ENCODE results near the gene HDAC9.

HDAC9 gene

DNA sequence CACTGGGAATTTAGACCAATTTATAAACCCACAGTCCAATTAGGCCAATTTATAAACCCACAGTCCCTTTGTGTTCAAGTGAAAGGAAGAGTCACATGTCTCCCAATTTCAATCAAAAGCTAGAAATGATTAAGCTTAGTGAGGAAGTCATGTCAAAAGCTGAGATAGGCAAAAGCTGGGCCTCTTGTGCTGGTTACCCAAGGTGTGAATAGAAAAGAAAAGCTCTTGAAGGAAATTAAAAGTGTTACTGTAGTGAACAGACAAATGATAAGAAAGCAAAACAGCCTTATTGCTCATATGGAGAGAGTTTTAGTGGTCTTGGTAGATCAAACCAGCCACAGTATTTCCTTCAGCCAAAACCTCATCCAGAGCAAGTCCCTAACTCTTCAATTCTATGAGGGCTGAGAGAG is 245.0 kb downstream of the HDAC9 start:
- DNase-seq = no peak

GRCh38 chr7:18753972-18754610 is 258.5 kb downstream of the HDAC9 start:
- no peak for DNase-seq

DNA sequence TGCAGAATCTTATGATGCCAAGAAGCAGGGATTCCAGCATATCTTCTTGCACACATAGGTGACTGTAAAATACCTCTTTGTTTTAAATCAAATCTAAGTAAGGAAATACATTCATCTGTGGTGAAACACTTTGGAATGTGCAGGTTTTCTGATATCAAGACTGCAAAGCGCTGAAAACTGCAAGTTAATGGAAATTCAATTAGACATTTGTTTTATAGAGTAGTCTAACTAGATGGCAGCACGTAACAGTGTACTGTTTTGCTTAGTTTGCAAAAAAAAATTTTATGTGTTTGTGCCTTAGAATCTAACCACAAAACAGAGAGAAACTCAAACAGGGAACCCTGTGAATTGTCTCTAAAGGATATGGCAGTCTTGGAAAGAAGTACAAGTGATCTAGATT is 259.2 kb downstream of the HDAC9 start:
- no peak for DNase-seq

DNA sequence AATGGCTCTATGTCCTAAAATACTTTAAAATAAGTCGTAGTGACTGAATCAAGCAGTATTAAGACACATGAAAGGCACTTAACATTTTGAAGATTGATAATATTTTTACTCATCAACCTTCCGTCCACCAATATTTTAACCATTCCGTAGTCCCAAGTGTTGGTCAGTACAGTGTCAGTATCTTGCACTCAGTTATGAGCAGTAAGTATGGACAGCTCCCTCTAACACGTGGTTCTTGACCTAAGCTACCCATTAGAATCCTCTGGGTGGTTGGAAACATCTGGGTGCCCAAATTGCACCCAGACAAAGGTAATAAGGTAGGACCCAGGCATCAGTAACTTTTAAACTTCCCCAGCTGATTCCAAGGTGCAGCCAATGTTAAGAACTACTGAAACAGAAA is 260.2 kb downstream of the HDAC9 start:
- DNase-seq = no peak

DNA sequence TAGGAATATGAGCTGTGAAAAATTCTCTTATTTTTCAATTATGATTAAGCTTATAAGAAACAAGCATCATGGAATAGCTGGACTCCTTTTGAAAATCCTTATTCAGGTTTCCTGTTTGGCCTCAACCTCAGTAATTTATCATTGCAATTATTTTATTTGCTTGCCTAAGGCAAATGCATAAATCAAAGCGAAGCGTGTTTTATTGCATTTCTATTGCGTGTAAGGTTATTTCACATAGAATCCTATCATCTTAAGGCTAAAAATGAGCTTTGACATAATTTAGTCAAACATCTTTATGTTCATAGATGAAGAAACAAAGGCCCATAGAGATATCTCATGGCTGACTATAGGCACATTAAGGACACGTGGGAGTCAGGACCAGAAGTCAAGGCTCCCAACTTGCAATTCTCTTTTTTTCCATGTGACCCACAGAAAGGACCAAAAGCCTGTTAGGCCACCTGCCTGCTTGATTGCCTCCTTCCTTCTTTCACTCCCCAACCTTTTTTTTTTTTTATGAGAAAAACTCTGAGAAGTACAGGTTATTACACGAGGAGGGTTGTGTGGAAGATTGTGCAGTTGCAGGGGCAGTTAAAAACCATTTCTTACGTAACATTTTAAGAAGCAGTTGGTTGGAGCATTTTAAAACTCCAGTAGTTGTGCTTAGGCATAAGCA is 261.0 kb downstream of the HDAC9 start:
- DNase-seq = no peak

DNA sequence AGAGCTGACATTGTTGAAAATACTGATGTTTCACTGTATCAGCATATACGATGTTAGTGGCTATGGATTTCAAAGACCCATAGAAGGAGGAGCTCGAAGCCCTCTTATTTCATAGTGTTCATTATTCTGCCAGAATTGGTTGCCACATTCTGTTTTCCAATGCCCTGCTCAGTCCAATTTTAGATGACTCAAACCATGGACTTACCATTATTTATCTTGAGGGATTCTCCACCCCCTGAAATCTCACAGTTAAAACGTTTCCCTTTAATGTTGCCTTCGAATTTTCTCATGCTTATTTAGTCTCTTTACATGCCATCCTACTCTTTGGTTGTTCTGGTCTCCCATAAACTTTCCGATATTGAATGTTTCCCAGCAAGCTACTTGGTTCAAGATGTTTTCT is 264.5 kb downstream of the HDAC9 start:
- DNase-seq = no peak

DNA sequence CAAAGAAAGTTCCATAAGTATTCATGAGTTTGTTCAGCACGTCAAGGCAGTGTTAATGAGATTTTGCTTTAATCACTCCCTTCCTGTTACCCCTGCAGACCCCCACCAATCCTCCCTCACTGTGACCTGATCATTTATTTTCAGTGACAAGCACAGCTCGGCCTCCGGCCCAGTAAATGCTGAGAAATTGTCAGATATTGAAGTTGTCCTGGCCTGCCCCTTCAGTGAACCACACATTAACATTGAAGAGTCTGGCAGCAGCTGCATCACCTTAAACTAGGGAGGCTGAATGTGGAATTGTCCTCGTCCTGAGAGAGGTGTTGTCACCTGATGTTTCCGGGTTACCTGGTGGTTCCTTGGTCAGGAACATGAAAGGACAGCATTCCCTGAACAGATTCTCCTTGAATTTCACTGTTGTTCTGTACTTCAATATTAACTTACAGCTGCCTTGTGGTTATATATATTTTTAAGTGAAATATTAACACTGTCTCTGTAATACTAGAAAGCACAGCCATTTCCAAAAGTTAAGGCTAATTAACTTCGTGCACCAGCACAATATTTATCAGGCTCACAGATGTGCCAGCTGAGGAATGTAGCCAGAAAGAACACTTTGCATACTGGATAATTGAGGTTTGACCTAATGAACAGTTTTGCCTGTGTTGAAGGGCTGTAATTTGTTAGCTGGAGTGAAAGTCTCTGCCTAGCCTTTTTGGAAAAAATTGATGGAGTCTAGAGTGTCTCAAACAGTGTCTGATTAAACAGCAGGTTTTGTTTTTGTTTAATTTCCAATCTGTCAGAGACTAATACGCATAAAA is 265.3 kb downstream of the HDAC9 start:
- DNase-seq = no peak

DNA sequence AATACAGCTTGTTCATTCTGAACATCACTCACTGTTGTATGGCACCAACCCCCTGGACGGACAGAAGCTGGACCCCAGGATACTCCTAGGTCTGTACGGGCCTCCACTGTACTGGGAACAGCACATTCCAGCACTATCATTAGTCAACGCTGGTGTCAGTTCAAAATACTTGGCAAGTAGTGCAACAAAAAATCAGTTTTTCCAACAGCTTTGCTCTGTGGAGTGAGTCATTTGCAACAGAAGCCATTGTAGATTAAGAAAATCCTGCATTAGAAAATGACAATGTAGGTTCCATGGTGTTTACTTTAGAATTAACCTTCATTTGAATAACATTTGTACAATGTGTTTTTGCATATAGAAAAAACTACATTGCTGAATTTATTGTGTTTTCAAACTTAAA is 266.6 kb downstream of the HDAC9 start:
- DNase-seq = no peak

- DNase-seq = no peak
Measured at GRCh38 chr7:18768256-18768655, 272.7 kb downstream of the HDAC9 start.

- no peak for DNase-seq
Measured at GRCh38 chr7:18770154-18770811, 274.7 kb downstream of the HDAC9 start.

GRCh38 chr7:18770822-18771221 is 275.3 kb downstream of the HDAC9 start:
- DNase-seq = no peak

DNA sequence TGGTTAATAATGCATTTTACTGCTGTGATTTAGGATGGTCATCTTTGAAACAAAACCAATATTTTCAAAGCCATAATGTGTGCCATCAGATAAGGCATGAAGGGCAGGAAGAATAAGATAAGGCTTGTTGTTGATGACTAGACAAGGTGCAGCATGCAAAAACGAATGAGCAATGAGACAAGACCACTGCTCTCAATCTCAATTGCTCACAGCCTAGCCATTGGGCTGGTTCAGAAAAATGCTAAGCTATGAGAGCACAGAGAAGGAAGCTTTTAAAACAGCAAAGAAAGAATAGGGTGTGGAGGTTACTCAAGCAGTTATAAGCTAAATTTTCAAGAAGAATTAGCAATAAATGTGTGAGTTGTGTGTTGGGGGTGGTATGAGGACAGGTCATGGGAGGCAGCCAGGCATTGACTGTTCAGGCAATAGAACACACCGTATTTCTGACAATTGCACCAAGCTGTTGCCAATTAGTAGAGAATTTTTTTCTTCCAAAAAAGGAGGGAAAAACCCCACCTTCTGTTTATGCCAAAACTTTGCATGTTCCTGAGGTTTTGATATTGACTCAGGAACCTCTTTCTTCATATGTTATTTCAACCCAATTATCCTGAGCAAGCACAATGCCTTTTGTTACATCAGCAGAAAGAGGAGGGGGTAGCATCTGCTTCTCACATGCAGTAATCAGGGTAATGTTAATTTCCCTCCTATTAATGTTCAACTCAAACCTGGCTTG is 276.5 kb downstream of the HDAC9 start:
- DNase-seq = no peak

DNA sequence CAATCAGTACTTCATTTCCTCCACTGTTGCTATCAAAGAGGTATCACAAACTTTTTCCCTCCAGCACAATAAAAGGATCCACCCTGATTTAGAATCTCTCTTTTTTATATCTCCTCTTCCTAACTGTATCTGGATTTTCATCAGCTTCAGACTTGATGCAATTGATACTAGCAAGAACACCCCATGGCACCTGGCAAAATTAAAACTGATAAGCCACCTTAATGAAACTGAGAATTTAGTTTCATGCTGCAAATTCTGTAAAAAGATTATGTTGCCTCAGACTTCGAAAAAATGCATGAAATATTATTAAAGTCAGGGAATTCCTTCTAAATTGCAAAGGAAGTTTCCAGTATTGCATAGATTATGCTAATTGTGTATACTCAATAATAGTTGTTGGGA is 277.0 kb downstream of the HDAC9 start:
- no peak for DNase-seq

DNA sequence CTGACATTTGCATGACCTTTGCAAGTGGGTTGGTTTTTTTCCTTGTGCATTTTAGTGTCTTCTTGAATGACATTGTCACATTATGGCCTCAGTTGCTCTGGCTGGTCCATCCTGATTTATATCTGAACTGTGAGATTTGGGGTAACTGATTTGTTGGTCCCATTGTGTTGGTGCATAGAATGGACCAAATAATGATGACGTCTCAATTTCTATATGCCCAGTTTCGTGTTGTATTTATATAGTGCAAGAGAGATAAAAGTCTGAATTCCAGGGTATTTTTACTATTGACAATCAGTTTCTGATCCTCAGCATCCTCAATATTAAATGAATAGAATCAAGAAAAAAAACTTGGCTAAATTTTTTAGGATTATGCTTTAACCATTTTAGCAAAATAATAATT is 281.8 kb downstream of the HDAC9 start:
- no peak for DNase-seq

DNA sequence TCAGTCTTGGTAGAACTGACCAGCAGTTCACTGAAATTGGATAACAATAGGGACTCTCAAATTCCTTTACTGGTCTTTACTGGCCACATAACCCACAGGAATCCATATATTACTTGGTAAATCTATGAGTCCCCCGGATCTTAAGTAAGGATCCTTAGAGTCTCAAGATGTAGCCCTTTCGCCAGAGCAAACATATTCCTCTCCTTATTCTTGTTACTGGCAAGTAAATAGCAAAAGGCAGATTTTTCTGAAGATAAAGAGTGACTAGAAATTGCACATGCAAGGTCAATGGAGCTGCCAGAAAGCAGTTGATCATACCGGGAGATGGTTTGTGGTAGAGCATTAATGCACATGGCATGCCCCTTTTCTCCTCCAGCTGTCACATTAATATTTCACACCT is 283.0 kb downstream of the HDAC9 start:
- no peak for DNase-seq

GRCh38 chr7:18780266-18780665 is 284.7 kb downstream of the HDAC9 start:
- no peak for DNase-seq

DNA sequence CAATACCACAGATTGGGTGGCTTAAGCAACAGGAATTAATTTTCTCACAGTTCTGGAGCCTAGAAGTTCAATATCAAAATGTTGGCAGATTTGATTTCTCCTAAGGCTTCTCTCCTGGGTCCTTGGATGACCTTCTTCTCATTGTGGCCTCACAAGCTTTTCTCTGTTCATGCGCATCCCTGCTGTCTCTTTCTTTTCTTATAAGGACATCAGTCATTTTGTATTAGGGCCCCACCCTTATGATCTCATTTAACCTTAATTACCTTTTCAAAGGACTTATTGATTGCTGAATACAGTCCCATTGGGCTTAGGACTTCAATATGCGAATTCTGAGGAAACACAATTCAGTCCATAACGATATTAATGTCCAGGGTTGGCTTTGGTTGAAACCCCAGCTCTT is 285.4 kb downstream of the HDAC9 start:
- DNase-seq = no peak

DNA sequence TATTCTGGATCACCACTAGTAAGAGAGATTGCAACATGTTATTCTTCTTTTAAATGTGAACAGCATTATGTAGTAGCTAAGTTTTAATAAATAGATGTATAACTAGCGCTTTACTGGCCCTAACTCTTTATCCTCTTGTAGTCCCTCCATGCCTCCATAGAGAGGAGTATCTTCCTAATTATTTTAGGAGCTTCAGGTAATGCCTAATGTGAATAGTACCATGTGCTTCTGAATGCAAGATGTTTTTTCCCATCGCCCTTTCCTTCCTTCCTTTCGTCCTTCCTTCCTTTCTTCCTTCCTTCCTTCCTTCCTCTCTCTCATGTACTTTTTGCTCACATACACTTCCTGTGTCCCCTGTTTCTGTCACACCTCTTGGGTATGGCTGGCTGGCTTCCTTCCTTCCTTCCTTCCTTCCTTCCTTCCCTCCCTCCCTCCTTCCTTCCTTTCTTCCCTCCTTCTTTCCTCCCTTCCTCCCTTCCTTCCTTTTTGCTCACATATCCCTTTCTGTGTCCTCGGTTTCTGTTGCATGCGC is 290.7 kb downstream of the HDAC9 start:
- DNase-seq = no peak

DNA sequence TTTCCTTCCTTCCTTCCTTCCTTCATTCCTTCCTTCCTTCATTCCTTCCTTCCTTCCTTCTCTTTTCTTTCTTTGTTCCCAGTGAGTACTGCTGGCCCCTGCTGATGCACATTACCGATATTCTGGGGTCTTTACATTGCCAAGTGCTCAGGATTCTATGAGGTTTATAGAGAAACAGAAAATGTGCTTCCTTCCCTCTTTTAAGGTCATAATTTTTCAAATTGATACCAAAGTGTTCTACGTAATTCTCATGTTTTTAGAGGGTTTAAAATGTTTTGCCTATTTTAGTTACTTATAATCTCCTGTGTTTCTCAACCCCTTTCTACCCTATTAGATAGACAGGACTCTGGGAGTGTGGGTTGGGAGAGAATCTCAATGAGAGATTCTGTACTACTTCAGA is 291.2 kb downstream of the HDAC9 start:
- no peak for DNase-seq

DNA sequence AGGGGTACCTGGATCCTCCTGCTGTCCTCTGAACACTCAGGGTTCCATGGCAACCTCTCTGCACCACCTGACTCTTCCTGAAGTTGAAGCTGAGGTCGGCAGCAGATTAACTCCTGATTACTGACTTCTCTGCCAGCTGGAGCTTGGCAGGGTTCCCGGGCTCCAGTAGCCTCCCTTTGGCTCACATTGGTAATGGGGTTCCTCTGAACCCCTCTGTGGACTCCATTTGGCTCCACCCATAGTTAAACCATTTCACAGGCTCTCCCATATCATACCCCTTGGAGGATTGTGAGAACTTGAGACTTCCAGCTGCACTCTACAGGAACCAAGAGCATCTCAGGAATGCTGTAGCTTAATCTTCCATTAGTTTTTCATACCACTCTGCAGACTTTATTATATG is 292.5 kb downstream of the HDAC9 start:
- DNase-seq = no peak

GRCh38 chr7:18792871-18793595 is 297.5 kb downstream of the HDAC9 start:
- DNase-seq = no peak

DNA sequence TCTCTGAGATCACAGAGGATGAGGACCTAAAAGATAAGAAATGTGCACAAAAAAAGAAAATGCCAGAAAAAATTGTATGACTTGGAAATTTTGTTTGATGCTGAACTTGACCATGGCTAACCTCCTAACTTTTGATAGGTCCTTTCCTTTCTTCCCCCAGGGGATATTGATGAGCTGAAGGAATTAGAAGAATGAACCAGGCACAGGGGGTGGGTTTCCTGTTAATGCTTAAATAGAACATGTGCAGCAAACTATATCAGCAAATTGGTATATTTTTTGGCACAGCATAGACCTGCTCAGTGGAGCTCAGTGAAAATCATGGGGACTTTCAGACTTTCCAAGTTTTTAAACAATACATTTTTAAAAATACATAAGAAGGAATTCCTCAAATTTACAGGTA is 300.7 kb downstream of the HDAC9 start:
- no peak for DNase-seq

Measured in inflammatory macrophage (primary cell).